COLO829 (cell line): Measurements from ENCODE around the gene GNAI2.
"Not testable (repeated sequence)": the region's sequence is repeated elsewhere in the genome, so short reads cannot be mapped to it uniquely, and the experiment has no call there.

Experiments used
- DNase-seq: peaks from one replicate; pipeline ENCODE4 v3.0.0; 2012; ENCODE audit warnings: low spot score

Gene GNAI2

GRCh38 chr3:50278123-50278879 lies 42.3 kb downstream of the GNAI2 start:
- DNase-seq: no peak

GRCh38 chr3:50278880-50279224 lies 42.8 kb downstream of the GNAI2 start, which contains the start of gene LSMEM2:
LSMEM2 (plus strand) TSS chr3:50279087; CDS start chr3:50279114, 27 bp downstream.
- no peak for DNase-seq

GRCh38 chr3:50279255-50280016 lies 43.4 kb downstream of the GNAI2 start:
- no peak for DNase-seq

GRCh38 chr3:50284121-50284520 lies 48.1 kb downstream of the GNAI2 start:
- DNase-seq: not testable (repeated sequence)

GRCh38 chr3:50286322-50287227 lies 50.6 kb downstream of the GNAI2 start:
- no peak for DNase-seq

- DNase-seq: no peak
Observed at GRCh38 chr3:50287262-50287661, 51.3 kb downstream of the GNAI2 start.

- no peak for DNase-seq
Observed at GRCh38 chr3:50288387-50289007, 52.5 kb downstream of the GNAI2 start.

- no peak for DNase-seq
Observed at GRCh38 chr3:50289130-50289529, 53.1 kb downstream of the GNAI2 start.

- no peak for DNase-seq
Observed at GRCh38 chr3:50290161-50290641, 54.2 kb downstream of the GNAI2 start.

- peak; percentile 95 for DNase-seq
Observed at GRCh38 chr3:50292159-50293078, 56.4 kb downstream of the GNAI2 start, which contains the start of gene IFRD2. IFRD2 (minus strand) TSS chr3:50292429; CDS start chr3:50292274, 155 bp downstream.

GRCh38 chr3:50293079-50293801 lies 57.2 kb downstream of the GNAI2 start:
- no peak for DNase-seq

GRCh38 chr3:50294089-50294488 lies 58.1 kb downstream of the GNAI2 start:
- no peak for DNase-seq

- DNase-seq: no peak
Observed at GRCh38 chr3:50294492-50295403, 58.7 kb downstream of the GNAI2 start.

GRCh38 chr3:50295553-50296431 lies 59.8 kb downstream of the GNAI2 start:
- DNase-seq: no peak

- DNase-seq: no peak
Observed at GRCh38 chr3:50296721-50297383, 60.8 kb downstream of the GNAI2 start.

- DNase-seq: no peak
Observed at GRCh38 chr3:50297384-50297775, 61.4 kb downstream of the GNAI2 start.
